ENCODE data around the gene PPP1R14C. TPM values are rescaled to one million over a fixed set of nuclear protein-coding genes. Genes with fewer than 3 reads are reported as not detected.
A peak's percentile ranks its signal among the peaks of the same experiment; 100 is the strongest.

PPP1R14C gene
- total RNA-seq, 2 donors from 2014 or later: 94.9 to 114 TPM

DNA sequence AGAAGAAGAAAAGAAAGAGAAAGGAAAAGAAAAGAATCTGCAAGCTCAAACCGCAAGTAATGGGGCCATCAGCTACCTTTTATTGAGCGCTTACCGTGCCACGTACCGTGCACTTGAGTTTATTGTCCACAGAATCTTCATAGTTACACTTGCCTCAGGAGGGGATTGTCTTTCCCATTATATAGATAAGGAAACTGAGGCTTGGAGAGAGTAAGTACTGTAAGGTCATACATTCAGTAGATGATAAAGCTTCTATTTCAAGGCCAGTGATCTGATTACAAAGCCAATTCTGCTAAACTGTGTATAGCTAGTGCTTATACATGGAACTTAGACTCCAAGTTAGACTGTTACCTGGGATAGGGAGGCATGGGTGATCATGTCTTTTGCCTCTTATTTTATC is 115.5 kb downstream of the PPP1R14C start:
- no peak for ATAC-seq
- intact Hi-C loops (cut with DNase I): no loop called here
- no peak for DNase-seq

GRCh38 chr6:150260931-150261330 is 118.1 kb downstream of the PPP1R14C start:
- DNase-seq (no peak), ATAC-seq (no peak)
- intact Hi-C loops (cut with DNase I): no loop called here

DNA sequence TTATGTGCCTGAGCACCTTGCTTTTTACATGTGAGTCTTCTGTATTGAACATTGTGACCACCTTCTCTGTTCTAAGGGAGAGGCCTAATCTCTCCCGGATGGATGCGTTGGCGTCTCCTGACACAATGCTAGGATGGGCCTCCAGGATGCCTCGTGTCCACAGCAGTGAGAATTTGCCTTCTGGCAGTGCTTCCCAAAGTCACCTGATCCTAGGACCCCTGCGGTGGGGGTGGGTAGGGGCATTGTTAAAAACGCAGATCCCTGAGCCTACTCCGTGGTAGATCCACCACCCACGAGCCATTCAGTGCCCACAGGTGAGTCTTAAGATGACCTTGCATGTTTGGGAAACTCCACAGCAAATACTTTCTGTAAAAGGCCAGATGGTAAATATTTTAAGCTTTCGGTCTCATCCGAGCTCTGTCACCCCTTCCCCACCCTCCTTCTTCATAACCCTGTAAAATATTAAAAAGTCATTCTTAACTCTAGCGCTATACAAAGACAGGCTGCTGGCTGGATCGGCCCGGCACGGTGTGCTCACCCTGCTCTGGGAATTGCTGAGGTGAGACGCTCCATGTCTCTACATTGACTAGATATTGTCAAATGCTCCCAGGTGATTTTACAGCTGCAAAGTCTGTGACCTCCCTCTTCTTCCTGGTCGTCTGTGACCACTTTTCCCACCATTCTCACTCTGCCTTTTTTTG is 119.3 kb downstream of the PPP1R14C start:
- no peak for DNase-seq
- no peak for ATAC-seq
- intact Hi-C loops (cut with DNase I): no loop called here

DNA sequence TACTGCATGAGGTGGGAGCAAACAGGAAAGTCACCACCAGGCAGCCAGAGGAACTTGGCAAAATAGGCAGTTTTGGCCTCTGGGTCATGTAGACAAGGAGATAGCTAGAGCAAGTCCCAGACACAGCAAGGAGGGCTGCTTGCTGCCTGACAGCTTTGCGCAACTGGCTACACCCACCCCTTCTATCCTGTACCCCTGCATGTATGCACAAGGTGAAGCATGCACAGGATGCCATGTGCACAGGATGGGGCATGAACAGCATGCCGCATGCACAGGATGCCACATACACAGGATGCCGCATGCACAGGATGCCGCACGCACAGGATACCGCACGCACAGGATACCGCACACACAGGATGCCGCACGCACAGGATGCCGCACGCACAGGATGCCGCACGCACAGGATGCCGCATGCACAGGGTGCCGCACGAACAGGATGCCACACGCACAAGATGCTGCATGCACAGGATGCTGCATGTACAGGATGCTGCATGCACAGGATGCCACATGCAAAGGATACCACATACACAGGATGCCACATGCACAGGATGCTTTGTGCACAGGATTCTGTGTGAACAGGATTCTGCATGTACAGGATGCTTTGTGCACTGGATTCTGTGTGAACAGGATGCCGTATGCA is 121.0 kb downstream of the PPP1R14C start:
- intact Hi-C loops (cut with DNase I): no loop called here
- DNase-seq: no peak
- no peak for ATAC-seq

DNA sequence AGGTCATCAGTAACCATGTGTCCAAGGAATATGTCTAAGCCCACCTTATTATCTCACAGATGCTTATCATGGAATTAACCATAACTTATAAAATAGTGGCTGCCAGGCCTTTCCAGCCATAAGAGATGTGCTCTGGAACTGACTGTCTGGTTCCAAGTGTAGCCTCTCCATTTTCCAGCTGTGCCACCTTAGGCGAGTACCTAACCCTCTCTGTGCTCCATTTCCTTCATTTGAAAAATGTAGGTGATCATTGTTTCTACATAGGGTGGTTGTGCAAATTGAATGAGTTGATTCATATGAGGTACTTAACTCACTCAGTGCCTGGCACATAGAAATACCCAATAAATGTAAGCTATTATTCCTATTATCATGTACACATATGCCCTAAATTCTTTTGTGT is 123.5 kb downstream of the PPP1R14C start:
- no peak for DNase-seq
- intact Hi-C loops (cut with DNase I): no loop called here
- ATAC-seq: no peak

DNA sequence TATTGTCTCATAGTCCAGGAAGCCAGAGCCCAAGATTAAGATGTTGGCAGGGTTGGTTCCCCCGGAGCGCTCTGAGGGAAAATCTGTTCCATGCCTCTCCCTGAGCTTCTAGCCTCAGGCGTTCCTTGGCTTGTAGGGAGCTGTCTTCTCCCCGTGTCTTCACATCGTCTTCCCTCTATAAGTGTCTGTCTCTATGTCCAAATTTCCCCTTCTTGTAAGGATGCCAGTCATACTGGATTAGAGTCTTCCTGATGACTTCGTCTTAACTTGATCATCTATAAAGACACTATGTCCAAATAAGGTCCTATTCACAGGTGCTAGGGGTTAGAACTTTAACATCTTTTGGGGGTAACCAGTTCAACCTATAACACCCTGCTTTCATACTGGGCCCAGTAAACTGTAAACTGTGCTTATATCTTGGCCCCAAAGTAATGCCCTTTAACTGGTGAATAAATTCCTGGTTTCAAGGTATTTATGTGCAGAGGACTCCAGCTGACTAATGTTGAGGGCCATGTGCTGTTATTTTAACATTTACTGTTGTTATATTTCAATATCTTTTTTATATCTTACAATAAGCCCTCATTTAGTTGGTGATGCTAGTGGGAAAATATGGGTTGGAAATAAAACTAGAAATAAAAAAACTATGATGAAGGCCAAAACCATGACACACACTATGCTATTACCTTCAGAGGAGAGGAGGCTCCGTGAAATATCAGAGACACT is 124.3 kb downstream of the PPP1R14C start:
- ATAC-seq: peak in 1 of 2 donors; percentile 23
- intact Hi-C loops (cut with DNase I): no loop called here
- DNase-seq: no peak

- DNase-seq (no peak), ATAC-seq (peak in 1 of 2 donors; percentile 58)
- intact Hi-C loops (cut with DNase I): no loop called here
These were observed 125.1 kb downstream of the PPP1R14C start for GRCh38 chr6:150267686-150268561.

DNA sequence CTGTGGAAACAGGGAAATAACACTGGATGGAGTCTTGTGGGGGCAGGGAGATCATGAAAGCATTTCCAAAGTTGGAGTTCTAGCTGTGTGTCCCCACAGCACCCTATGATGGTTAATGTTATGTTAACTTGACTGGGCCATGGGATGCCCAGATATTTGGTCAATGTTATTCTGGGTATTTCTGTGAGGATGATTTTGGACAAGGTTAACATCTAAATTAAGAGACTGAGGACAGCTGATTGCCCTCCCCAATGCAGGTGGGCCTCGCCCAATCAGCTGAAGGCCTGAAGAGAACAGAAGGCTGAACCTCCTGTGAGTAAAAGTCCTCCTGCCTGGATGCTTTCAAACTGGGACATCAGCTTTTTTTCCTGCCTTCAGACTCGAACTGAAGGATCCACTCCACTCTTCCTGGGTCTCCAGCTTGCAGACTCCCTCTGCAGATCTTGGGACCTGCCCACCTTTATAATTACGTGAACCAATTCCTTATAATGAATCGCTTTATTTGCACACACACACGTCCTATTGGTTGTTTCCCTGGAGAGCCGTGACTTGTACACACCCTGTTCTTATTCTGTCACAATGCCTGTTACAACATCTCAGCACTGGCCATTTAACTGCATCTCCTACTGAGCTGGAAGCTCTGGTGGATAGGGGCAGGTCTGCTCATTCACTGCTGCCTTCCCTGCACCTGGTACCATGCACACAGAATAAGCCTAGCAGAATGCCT is 126.4 kb downstream of the PPP1R14C start:
- intact Hi-C loops (cut with DNase I): no loop called here
- ATAC-seq: no peak
- DNase-seq: no peak

GRCh38 chr6:150269857-150270223 is 127.0 kb downstream of the PPP1R14C start:
- ATAC-seq (peak in 1 of 2 donors; percentile 71), DNase-seq (no peak)
- intact Hi-C loops (cut with DNase I): no loop called here

DNA sequence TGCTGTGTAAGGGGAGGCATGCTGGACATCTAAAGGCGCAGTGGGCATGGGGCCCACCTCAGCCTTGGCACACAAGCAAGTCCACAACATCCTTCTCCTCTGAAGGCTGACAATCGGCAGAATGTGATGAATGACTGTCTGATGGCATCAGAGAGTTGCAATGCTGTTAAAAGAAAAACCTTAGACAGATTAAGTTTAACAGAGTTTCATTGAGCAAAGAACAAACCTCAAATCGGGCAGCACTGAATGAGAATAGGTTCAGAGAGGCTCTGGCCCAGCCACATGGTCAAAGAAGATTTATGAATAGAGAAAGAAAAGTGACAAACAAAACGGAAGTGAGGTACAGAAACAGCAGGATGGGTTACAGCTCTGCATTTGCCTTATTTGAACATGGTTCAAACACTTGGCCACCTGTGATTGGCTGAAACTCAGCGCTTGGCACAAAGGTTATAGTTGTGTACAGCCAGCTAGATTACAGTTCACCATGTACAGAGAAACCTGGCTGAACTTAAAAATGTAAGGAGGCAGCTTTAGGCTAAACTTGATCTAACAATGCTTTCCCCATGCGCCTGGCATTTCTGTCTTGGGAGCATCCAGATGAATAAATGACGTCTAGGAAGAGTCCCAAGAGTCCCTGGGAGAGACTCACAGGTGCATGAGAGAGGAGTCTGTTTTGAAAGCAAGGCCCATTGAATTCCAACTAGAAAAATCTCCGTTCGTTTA is 127.6 kb downstream of the PPP1R14C start:
- no peak for DNase-seq
- intact Hi-C loops (cut with DNase I): no loop called here
- ATAC-seq: no peak

GRCh38 chr6:150271172-150271500 is 128.3 kb downstream of the PPP1R14C start:
- intact Hi-C loops (cut with DNase I): no loop called here
- no peak for ATAC-seq
- no peak for DNase-seq

DNA sequence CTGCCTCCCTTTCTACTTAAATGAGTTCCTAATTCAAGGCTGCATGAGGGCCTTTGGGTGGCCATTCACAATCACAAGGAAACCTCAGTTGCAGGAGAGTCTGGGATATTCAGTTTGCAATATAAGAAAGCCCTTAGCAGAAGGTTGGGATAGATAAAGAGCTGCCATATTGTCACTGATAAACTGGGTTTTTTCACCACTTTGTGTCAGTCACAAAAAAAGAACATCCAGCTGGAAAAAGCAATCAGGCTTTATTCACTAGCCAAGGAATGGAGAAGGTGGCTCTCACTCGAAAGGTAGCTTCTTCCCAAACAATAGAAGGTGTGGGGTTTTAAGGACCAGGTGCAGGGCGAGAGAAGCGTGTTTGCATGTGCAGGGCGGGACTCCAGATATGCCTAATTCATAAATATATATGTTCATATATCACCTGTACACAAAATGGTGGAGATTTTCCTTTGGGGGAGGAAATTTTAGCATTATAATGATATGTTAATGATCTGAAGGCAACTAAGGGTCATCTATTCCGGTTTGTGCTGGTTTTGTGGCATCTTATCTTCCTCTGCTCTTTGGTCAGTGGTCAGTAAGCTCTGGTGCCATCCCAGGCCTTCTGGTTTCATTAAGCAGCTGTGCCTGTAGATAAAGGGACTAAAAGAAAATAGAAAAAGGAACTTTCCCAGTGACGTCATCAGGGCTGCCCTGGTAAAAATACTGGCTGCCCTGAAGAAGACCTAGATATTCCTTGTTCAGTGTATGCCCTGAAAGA is 128.8 kb downstream of the PPP1R14C start:
- intact Hi-C loops (cut with DNase I): no loop called here
- DNase-seq (no peak), ATAC-seq (no peak)

- DNase-seq (no peak), ATAC-seq (no peak)
- intact Hi-C loops (cut with DNase I): no loop called here
These were observed 129.6 kb downstream of the PPP1R14C start for GRCh38 chr6:150272264-150272975.

DNA sequence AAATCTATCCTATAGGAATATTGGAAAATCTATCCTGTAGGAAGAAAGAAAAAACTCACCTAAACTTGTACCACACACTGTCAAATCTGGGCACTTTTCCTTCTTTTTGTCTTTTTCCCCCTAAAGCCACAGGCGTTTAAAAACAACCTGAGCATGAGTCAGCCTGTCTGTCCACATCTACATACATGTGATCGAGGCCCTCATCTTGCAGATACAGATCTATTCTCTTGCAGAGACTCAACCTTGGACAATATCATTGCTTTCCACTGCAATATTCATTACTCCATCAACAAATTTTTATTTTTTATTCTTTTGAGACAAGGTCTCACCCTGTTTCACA is 130.1 kb downstream of the PPP1R14C start:
- ATAC-seq: no peak
- DNase-seq: no peak
- intact Hi-C loops (cut with DNase I): no loop called here

DNA sequence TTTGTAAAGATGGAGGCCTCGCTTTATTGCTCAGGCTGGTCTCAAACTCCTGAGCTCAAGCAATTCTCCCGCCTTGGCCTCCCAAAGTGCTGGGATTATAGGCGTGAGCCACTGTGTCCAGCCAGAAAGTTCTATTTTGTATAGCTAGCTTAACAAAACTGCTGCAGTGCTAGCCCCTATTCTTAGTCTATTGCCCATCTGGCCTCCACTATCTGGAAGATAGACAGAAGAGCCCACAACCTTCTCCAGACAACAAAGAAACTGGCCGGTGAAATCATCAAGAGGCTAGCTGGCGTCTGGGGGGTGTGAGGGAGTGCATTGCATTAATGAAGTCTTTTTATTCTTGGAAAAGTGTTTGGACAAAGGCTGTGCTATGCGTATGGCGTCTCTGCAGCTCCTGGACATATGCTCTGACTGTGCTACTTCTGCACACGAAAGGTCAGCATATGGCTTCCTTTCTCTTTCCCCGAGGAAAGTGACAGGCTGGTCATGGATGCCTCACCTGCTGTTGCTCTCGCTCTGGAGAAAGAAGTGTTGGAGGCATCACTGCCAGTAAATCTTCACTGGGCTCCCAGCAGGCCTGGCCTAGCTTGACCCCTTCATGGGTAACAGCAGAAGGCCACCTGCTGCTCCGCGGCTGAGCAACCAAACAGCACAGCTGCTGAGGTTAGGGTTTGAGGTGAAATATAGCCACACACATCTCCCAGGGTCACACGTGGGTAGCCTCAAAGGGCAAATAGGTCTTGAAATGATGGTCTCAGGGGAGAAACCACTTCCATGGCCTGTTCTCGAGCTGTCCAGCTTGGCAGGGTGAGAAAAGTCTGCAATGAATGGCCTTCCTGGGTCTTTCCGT is 130.8 kb downstream of the PPP1R14C start:
- no peak for ATAC-seq
- intact Hi-C loops (cut with DNase I): no loop called here
- no peak for DNase-seq

- ATAC-seq (no peak), DNase-seq (no peak)
- intact Hi-C loops (cut with DNase I): no loop called here
These were observed 132.6 kb downstream of the PPP1R14C start for GRCh38 chr6:150275489-150275888.

Data from left cardiac atrium (tissue), 4 donors.